ENCODE data around the gene CALML3. TPM values are rescaled to one million over a fixed set of nuclear protein-coding genes. Genes with fewer than 3 reads are reported as not detected.

Gene CALML3
- total and polyA plus RNA-seq, 10 donors = 0.10 TPM; not detected in 9

DNA sequence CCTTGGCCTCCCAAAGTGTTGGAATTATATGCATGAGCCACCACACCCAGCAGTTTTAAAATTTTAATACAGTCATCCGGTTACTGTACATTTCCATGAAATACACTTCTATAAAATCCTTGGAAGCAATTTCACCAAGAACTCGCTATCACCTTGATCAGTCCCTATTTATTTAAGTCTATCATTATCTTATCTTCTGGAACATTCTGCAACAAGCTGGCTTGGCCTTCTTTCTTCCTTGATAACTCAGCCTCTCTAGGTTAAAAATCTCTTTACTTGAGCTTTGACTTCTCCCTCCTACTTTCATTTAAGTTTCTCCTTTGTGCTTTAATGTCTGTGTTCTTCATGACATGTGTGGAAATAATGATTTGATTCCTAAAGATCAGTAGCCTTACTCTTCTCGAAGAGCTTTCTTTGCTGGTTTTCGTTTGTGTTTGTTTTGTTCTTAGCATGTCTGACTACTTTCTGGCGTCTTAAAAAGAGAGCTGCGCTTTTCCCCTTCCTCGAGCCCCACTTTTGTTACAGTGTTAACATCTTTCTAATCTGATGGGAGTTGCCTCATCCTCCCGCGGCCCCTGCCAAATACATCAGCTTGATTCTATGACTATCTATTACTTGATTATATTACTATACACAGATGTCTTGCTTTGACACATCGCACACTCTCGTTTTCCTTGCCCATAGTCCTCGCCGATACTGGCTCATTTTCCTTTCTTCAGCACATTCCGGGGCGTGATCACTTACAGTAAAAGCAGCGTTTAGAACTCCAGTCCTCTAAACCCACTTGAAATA lies 14.3 kb upstream of the CALML3 start:
- Histone ChIP-seq H3K4me3 (no peak overlapping the region), H3K9me3 (no peaks in the 10 kb centered on the region), H3K27ac (no peak overlapping the region), H3K36me3 (no peaks in the 10 kb centered on the region), H3K4me1 (no peaks in the 10 kb centered on the region), H3K27me3 (replicated peaks in 1 of 7) (peaks cover 0 to 17% (median 0%) of the 10 kb centered on the region in 7 donors)
- TF ChIP-seq POLR2AphosphoS5 (IDR thresholded peaks at IDR 0.05) (no peak), POLR2A (IDR thresholded peaks at IDR 0.05) (no peak)
- TF ChIP-seq, protein P1, sequence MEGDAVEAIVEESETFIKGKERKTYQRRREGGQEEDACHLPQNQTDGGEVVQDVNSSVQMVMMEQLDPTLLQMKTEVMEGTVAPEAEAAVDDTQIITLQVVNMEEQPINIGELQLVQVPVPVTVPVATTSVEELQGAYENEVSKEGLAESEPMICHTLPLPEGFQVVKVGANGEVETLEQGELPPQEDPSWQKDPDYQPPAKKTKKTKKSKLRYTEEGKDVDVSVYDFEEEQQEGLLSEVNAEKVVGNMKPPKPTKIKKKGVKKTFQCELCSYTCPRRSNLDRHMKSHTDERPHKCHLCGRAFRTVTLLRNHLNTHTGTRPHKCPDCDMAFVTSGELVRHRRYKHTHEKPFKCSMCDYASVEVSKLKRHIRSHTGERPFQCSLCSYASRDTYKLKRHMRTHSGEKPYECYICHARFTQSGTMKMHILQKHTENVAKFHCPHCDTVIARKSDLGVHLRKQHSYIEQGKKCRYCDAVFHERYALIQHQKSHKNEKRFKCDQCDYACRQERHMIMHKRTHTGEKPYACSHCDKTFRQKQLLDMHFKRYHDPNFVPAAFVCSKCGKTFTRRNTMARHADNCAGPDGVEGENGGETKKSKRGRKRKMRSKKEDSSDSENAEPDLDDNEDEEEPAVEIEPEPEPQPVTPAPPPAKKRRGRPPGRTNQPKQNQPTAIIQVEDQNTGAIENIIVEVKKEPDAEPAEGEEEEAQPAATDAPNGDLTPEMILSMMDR (IDR thresholded peaks at IDR 0.05 in 8 of 11, conservative IDR thresholded peaks at IDR 0.05 in 3 of 11) = no peak
- 82 to 90% (median 87%) methylated on average over 16 of the region's 16 CpGs for WGBS, 5 donors
- intact Hi-C loops (cut with DNase I; ENCODE audit: low total_unique reads) = no loop called here
- no peak for DNase-seq

GRCh38 chr10:5511231-5511884 lies 13.4 kb upstream of the CALML3 start:
- TF ChIP-seq POLR2AphosphoS5 (IDR thresholded peaks at IDR 0.05) (no peak), POLR2A (IDR thresholded peaks at IDR 0.05) (no peak)
- TF ChIP-seq, protein P1 (IDR thresholded peaks at IDR 0.05 in 8 of 11, conservative IDR thresholded peaks at IDR 0.05 in 3 of 11) = no peak
- Histone ChIP-seq H3K4me1 (no peaks in the 10 kb centered on the region), H3K27me3 (replicated peaks in 1 of 7) (peaks cover 0 to 17% (median 0%) of the 10 kb centered on the region in 7 donors), H3K9me3 (no peaks in the 10 kb centered on the region), H3K27ac (no peak overlapping the region), H3K4me3 (no peak overlapping the region), H3K36me3 (no peaks in the 10 kb centered on the region)
- intact Hi-C loops (cut with DNase I; ENCODE audit: low total_unique reads) = no loop called here
- DNase-seq = peak; percentile 57
- WGBS, 5 donors = 87 to 95% (median 90%) methylated on average over 32 of the region's 32 CpGs

DNA sequence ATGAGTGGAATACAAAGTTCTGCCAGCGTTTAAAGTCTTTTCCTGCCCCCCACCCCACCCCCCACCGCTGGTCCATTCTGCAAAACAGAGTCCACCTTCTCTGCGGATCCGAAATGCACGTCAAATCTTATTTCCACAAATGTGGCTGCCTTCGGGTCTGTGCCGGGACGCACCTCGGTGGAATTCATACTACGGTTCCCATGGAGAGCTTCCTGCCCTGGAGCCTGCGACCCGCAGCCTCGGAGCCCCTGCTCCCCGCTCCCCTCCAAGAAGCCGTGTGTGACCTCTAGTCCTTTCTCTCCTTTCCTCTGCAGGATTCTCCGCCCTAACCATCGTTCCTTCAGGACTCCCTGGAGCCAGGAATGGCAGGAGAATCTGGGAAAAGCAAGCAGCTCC lies 12.9 kb upstream of the CALML3 start:
- 85 to 91% (median 90%) methylated on average over 17 of the region's 17 CpGs for WGBS, 5 donors
- H3K4me1 ChIP-seq = no peaks in the 10 kb centered on the region
- intact Hi-C loops (cut with DNase I; ENCODE audit: low total_unique reads) = no loop called here
- H3K9me3 ChIP-seq = no peaks in the 10 kb centered on the region
- no peak overlapping the region for H3K27ac ChIP-seq
- TF ChIP-seq POLR2AphosphoS5 (IDR thresholded peaks at IDR 0.05) = no peak
- TF ChIP-seq POLR2A (IDR thresholded peaks at IDR 0.05) = no peak
- TF ChIP-seq, protein P1 (IDR thresholded peaks at IDR 0.05 in 8 of 11, conservative IDR thresholded peaks at IDR 0.05 in 3 of 11) = no peak
- no peaks in the 10 kb centered on the region for H3K36me3 ChIP-seq
- H3K27me3 ChIP-seq (replicated peaks in 1 of 7) = peaks cover 0 to 14% (median 0%) of the 10 kb centered on the region in 7 donors
- no peak overlapping the region for H3K4me3 ChIP-seq
- peak; percentile 51 for DNase-seq

GRCh38 chr10:5512331-5512730 lies 12.4 kb upstream of the CALML3 start:
- no peaks in the 10 kb centered on the region for H3K9me3 ChIP-seq
- WGBS, 5 donors = 90 to 95% (median 92%) methylated on average over 25 of the region's 25 CpGs
- no peak overlapping the region for H3K4me3 ChIP-seq
- no peaks in the 10 kb centered on the region for H3K4me1 ChIP-seq
- H3K27ac ChIP-seq = no peak overlapping the region
- H3K27me3 ChIP-seq (replicated peaks in 1 of 7) = peaks cover 0 to 10% (median 0%) of the 10 kb centered on the region in 7 donors
- no peaks in the 10 kb centered on the region for H3K36me3 ChIP-seq
- intact Hi-C loops (cut with DNase I; ENCODE audit: low total_unique reads) = no loop called here
- DNase-seq = peak; percentile 56
- no peak for TF ChIP-seq POLR2A (IDR thresholded peaks at IDR 0.05)
- TF ChIP-seq, protein P1 (IDR thresholded peaks at IDR 0.05 in 8 of 11, conservative IDR thresholded peaks at IDR 0.05 in 3 of 11) = no peak
- no peak for TF ChIP-seq POLR2AphosphoS5 (IDR thresholded peaks at IDR 0.05)

Data from spleen (tissue), 11 donors.